HG02884 (cell line): ENCODE results near the gene SFI1.
"Not testable (repeated sequence)": the region's sequence is repeated elsewhere in the genome, so short reads cannot be mapped to it uniquely, and the experiment has no call there.

Experiments
- ATAC-seq: cut with Tn5 transposase; IDR thresholded peaks from one replicate; pipeline ENCODE4 v1.9.1; 2021; ENCODE audit warnings: mild to moderate bottlenecking, moderate library complexity; ENCODE audit not compliant: unreplicated experiment

The SFI1 gene

DNA sequence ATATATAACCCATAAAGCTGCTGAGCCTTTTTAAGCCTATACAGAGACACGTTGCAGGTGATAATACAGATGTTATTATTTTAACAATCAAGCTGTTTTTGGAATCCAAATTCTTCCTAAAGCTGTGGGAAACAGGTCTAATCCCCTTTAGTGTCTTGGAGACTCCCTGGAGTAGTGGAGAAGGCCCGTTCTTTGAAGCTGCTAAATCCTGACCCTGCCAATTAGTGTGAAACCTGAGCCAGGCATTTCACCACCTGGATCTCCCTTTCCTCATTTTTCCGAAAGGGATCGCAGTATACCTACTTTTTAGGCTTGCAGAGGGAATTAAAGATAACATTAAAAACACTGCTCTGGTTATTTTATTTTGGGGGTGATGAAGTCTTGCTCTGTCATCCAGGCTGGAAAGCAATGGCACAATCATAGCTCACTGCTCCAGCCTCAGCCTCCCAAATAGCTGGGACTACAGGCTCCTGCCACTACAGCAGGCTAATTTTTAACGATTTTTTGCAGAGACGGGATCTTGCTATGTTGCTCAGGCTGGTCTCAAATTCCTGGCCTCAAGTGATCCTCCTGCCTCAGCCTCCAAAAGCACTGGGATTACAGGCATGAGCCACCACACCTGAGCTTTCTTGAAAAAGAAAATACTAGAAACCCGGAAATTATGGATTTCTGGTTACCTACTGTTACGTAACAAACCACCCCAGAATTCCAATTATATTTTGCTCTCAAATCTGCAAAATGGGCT, 4.9 kb upstream of the SFI1 start:
- ATAC-seq = no peak

- no peak for ATAC-seq
These were observed 4.2 kb upstream of the SFI1 start for GRCh38 chr22:31492151-31492550.

- ATAC-seq = not testable (repeated sequence)
These were observed 3.0 kb upstream of the SFI1 start for GRCh38 chr22:31493355-31493754.

GRCh38 chr22:31495343-31495742, 993 bp upstream of the SFI1 start:
- ATAC-seq = no peak

DNA sequence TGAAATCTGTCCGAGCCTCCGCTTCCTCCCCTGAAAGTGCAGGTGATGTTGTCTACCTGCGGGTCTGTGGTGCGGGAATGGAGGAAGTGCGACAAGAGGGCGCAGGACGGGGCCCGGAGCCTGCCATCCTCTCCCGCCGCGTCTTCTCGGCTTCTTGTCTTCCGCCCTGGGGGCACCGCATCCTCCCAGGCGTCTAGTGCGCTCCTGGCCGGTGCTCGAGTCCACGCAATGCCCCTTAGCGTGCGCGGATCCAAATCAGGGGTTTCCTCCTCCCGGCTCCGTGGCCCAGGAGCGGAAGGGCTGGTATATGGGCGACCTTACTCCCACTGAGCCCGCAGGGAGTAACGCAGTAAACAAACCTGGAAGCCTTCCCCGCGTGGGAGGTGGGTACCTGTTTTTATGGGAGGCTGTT, 405 bp downstream of the SFI1 start:
- peak; percentile 19 for ATAC-seq

DNA sequence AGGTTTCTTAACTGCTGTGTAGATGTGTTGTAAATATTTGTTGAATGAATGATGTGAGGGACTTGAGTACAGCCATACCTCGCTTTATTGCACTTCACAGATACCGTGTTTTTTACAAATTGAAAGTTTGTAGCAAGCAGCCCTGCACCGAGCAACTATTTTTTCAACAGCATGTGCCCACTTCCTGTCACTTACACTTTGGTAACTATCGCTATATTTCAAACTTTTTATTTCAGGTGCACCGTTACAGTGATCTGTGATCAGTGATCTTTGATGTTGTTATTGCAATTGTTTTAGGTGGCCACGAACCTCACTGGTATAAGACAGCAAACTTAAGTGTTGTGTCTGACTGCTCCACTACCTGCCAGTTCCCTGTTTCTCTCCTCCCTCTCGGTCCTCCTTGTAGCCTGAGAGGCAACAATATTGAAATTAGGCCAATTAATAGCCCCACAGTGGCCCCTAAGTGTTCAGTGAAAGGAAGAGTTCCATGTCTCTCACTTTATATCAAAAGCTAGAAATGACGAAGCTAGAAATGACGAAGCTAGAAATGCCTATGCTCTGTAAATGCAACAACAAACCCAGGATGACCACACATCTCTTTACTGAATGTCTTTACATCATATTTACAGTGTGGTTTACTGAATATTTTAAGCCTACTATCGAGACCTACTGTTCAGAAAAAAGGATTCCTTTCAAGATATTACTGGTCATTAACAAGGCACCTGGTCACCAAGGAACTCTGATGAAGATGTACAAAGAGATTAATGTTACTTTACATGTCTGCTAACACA, 1.0 kb downstream of the SFI1 start:
- no peak for ATAC-seq

DNA sequence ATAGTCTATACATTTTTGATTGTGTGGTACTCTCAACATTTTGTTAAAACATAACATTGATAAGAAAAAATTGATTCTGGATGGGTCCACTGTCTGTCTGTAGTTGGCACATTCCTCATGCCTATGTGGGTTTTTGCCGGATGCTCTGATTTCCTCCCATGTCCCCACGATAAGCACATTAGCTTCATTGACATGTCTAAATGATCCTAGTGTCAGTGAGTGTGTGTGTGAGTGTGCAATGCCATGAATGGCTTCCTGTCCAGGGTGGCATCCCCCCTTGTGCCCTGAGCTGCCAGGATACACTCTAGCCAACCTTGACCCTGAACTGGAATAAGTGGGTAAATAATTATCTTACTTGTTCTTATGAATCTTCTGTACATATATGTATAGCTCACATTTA, 5.4 kb downstream of the SFI1 start:
- no peak for ATAC-seq

DNA sequence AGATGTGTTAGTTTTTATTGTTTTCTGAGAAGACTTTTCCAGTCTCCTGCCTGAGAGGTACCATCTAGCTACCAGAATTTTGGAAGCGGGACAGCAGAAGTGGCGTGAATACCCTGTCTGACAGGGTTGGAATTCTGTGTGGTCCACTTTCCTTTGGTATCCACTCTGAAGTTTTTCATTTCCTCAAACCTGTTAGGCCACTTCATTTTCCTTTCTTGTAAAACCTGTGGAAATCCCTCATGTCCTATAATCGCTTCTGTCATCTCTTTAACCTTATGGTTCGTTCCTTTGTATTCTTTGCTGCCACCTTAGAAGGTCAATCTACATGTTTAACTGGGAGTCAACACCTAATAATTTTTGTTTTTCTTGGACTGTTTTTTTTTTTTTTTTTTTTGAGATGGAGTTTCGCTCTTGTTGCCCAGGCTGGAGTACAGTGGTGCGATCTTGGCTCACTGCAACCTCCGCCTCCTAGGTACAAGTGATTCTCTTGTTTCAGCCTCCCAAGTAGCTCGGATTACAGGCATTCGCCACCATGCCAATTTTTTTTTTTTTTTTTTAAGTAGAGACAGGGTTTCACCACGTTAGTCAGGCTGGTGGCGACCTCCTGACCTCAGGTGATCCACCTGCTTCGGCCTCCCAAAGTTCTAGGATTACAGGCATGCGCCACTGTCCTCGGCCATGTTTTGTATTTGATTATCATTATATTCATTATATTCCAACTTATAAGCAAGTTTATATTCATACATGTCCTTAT, 7.1 kb downstream of the SFI1 start:
- no peak for ATAC-seq

DNA sequence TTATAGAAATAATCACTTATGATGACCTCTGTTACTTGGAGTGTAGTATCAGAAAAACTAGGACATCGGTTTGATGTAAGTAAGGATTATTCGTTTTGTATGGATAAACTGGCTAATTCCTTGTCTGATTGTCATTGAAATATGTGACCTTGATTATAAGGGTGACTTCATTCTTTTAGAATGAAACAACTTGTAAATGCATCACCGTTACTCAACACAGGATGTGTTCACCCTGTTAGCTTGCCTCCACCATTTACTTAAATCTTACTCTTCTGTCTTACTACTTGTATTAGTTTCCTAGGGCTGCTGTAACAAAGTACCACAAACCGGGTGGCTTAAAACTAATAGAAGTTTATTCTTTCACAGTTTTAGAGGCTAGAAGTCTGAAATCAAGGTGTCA, 7.9 kb downstream of the SFI1 start:
- ATAC-seq = no peak

DNA sequence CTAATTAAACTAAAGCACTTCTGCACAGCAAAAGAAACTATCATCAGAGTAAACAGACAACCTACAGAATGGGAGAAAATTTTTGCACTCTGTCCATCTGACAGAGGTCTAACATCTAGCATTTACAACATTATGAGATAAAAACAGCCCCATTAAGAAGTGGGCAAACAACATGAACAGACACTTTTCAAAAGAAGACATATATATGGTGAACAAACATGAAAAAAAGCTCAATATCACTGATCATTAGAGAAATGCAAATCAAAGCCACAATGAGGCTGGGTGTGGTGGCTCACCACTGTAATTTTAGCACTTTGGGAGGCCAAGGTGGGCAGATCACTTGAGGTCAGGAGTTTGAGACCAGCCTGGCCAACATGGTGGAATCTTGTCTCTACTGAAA, 11.2 kb downstream of the SFI1 start:
- ATAC-seq = not testable (repeated sequence)

DNA sequence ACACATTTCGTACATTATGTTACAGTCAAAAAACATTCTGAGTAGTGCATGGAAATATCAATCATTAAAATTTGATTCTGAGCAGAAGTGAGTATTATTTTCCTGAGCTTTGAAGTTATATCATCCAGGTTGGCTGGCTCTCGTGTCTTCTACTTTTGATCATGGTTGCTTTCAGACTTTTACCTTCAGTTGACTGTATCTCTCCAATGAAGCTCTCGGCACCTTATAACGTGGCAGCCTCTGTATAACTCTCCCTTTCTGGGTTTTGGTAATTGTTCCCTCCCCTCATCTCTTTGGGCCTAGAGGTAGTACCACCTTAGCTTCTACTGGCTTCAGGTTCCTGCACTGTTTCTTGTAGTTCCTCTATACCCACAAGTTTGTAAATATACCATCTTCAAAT, 12.2 kb downstream of the SFI1 start:
- ATAC-seq = no peak

GRCh38 chr22:31509061-31509762, 12.9 kb downstream of the SFI1 start:
- ATAC-seq = no peak

DNA sequence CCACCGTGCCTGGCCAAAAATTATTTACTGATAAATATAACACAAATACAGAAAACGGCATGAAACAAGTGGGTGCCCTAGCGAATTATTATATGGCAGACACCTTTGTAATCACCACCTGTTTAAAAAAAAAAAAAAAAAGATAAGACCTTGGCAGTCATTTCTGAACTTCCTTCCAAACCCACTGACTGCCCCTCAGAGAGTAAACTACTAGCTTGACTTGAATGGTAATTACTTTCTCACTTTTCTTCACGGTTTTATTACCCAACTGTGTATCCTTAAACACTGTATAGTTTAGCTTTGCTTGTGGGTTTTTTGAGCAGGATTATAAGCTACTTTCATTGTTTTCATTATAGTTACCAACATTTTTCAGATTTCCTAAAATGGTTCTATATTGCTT, 23.7 kb downstream of the SFI1 start:
- ATAC-seq = no peak

DNA sequence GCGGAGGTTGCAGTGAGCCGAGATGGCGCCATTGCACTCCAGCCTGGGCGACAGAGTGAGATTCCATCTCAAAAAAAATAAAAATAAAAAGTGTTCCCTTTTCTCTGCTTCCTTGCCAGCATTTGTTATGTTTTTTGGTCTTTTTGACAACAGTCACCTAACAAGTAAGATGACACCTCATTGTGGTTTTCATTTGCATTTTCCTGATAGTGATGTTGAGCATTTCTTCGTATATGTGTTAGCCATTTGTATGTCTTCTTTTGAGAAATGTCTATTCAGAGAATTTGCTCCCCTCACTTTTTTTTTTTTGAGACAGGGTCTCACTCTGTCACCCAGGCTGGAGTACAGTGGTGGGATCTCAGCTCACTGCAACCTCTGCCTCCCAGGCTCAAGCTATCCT, 27.8 kb downstream of the SFI1 start:
- not testable (repeated sequence) for ATAC-seq

- ATAC-seq = no peak
These were observed 29.9 kb downstream of the SFI1 start for GRCh38 chr22:31526270-31526669.

DNA sequence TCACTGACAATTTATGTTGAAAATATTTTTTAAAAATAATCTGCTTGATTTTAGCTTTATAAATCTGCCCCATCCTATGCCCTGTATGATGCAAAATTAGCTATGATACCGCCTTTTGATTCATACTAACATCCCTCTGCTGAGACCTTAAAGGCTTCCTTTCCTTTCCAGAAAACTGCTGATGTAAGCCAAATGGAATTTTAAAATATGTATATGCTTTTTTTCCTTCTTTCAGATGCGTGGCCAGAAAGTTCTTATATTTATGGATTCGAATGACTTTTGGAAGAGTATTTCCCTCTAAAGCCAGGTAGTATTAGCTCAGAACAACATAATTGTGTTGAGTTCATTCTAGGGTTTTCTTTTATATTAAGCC, 34.5 kb downstream of the SFI1 start:
- no peak for ATAC-seq

DNA sequence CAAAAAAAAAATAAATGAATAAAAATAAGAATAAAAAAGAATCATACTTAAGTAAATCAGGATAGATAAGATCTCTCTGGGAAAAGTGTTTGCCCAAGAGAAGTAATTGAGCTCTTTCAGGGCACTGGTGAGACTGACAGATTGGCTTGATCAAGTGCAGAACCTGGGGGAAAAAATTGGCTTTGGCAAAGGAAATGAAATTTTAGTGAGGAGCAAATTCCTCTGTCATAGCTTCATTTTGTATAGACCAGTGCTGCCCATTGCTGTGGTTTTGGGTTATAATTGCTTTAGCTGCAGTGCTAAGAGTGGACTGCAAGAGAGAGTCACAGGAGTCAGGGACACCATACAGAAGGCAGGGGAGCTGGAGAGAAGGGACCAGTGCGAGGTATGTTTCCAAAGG, 35.7 kb downstream of the SFI1 start:
- ATAC-seq = no peak

- ATAC-seq = no peak
These were observed 37.0 kb downstream of the SFI1 start for GRCh38 chr22:31533374-31533773.

- peak; percentile 59 for ATAC-seq
These were observed 40.7 kb downstream of the SFI1 start for GRCh38 chr22:31537019-31537535.

- no peak for ATAC-seq
These were observed 42.5 kb downstream of the SFI1 start for GRCh38 chr22:31538815-31539214.

GRCh38 chr22:31540166-31540565, 43.8 kb downstream of the SFI1 start:
- ATAC-seq = not testable (repeated sequence)
